ENCODE data around the gene TRMT1. TPM values are rescaled to one million over a fixed set of nuclear protein-coding genes. Genes with fewer than 3 reads are reported as not detected.
A peak's percentile ranks its signal among the peaks of the same experiment; 100 is the strongest.

TRMT1 gene
- total and polyA plus RNA-seq, 2 experiments from 2014 or later: 88.6 to 90.1 TPM

- TF ChIP-seq POLR2AphosphoS5 (IDR thresholded peaks at IDR 0.05; ENCODE audit: low read depth) (no peak), NANOG (IDR thresholded peaks at IDR 0.05; ENCODE audit: borderline replicate concordance) (no peak), ZNF331 (CRISPR knock-in tag; IDR thresholded peaks at IDR 0.05; ENCODE audit: low read depth) (no peak), CREB1 (CRISPR knock-in tag; IDR thresholded peaks at IDR 0.05; ENCODE audit: low read depth) (no peak), EZH2phosphoT487 (IDR thresholded peaks at IDR 0.05; ENCODE audit: unreplicated experiment) (no peak), EZH2 (IDR thresholded peaks at IDR 0.05; ENCODE audit: low read depth, unreplicated experiment) (no peak), STAT1 (IDR thresholded peaks at IDR 0.05; ENCODE audit: unreplicated experiment) (no peak), ZNF114 (CRISPR knock-in tag; IDR thresholded peaks at IDR 0.05) (no peak), JUNB (IDR thresholded peaks at IDR 0.05; ENCODE audit: unreplicated experiment) (no peak)
- TF ChIP-seq, protein P1, sequence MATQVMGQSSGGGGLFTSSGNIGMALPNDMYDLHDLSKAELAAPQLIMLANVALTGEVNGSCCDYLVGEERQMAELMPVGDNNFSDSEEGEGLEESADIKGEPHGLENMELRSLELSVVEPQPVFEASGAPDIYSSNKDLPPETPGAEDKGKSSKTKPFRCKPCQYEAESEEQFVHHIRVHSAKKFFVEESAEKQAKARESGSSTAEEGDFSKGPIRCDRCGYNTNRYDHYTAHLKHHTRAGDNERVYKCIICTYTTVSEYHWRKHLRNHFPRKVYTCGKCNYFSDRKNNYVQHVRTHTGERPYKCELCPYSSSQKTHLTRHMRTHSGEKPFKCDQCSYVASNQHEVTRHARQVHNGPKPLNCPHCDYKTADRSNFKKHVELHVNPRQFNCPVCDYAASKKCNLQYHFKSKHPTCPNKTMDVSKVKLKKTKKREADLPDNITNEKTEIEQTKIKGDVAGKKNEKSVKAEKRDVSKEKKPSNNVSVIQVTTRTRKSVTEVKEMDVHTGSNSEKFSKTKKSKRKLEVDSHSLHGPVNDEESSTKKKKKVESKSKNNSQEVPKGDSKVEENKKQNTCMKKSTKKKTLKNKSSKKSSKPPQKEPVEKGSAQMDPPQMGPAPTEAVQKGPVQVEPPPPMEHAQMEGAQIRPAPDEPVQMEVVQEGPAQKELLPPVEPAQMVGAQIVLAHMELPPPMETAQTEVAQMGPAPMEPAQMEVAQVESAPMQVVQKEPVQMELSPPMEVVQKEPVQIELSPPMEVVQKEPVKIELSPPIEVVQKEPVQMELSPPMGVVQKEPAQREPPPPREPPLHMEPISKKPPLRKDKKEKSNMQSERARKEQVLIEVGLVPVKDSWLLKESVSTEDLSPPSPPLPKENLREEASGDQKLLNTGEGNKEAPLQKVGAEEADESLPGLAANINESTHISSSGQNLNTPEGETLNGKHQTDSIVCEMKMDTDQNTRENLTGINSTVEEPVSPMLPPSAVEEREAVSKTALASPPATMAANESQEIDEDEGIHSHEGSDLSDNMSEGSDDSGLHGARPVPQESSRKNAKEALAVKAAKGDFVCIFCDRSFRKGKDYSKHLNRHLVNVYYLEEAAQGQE (IDR thresholded peaks at IDR 0.05; ENCODE audit: unreplicated experiment): no peak
- TF ChIP-seq, protein P2, sequence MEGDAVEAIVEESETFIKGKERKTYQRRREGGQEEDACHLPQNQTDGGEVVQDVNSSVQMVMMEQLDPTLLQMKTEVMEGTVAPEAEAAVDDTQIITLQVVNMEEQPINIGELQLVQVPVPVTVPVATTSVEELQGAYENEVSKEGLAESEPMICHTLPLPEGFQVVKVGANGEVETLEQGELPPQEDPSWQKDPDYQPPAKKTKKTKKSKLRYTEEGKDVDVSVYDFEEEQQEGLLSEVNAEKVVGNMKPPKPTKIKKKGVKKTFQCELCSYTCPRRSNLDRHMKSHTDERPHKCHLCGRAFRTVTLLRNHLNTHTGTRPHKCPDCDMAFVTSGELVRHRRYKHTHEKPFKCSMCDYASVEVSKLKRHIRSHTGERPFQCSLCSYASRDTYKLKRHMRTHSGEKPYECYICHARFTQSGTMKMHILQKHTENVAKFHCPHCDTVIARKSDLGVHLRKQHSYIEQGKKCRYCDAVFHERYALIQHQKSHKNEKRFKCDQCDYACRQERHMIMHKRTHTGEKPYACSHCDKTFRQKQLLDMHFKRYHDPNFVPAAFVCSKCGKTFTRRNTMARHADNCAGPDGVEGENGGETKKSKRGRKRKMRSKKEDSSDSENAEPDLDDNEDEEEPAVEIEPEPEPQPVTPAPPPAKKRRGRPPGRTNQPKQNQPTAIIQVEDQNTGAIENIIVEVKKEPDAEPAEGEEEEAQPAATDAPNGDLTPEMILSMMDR (conservative IDR thresholded peaks at IDR 0.05; ENCODE audit: low read depth in 2 of 2): no peak
- TF ChIP-seq, protein P3, sequence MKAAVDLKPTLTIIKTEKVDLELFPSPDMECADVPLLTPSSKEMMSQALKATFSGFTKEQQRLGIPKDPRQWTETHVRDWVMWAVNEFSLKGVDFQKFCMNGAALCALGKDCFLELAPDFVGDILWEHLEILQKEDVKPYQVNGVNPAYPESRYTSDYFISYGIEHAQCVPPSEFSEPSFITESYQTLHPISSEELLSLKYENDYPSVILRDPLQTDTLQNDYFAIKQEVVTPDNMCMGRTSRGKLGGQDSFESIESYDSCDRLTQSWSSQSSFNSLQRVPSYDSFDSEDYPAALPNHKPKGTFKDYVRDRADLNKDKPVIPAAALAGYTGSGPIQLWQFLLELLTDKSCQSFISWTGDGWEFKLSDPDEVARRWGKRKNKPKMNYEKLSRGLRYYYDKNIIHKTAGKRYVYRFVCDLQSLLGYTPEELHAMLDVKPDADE (IDR thresholded peaks at IDR 0.05): no peak
- TF ChIP-seq, protein P4, sequence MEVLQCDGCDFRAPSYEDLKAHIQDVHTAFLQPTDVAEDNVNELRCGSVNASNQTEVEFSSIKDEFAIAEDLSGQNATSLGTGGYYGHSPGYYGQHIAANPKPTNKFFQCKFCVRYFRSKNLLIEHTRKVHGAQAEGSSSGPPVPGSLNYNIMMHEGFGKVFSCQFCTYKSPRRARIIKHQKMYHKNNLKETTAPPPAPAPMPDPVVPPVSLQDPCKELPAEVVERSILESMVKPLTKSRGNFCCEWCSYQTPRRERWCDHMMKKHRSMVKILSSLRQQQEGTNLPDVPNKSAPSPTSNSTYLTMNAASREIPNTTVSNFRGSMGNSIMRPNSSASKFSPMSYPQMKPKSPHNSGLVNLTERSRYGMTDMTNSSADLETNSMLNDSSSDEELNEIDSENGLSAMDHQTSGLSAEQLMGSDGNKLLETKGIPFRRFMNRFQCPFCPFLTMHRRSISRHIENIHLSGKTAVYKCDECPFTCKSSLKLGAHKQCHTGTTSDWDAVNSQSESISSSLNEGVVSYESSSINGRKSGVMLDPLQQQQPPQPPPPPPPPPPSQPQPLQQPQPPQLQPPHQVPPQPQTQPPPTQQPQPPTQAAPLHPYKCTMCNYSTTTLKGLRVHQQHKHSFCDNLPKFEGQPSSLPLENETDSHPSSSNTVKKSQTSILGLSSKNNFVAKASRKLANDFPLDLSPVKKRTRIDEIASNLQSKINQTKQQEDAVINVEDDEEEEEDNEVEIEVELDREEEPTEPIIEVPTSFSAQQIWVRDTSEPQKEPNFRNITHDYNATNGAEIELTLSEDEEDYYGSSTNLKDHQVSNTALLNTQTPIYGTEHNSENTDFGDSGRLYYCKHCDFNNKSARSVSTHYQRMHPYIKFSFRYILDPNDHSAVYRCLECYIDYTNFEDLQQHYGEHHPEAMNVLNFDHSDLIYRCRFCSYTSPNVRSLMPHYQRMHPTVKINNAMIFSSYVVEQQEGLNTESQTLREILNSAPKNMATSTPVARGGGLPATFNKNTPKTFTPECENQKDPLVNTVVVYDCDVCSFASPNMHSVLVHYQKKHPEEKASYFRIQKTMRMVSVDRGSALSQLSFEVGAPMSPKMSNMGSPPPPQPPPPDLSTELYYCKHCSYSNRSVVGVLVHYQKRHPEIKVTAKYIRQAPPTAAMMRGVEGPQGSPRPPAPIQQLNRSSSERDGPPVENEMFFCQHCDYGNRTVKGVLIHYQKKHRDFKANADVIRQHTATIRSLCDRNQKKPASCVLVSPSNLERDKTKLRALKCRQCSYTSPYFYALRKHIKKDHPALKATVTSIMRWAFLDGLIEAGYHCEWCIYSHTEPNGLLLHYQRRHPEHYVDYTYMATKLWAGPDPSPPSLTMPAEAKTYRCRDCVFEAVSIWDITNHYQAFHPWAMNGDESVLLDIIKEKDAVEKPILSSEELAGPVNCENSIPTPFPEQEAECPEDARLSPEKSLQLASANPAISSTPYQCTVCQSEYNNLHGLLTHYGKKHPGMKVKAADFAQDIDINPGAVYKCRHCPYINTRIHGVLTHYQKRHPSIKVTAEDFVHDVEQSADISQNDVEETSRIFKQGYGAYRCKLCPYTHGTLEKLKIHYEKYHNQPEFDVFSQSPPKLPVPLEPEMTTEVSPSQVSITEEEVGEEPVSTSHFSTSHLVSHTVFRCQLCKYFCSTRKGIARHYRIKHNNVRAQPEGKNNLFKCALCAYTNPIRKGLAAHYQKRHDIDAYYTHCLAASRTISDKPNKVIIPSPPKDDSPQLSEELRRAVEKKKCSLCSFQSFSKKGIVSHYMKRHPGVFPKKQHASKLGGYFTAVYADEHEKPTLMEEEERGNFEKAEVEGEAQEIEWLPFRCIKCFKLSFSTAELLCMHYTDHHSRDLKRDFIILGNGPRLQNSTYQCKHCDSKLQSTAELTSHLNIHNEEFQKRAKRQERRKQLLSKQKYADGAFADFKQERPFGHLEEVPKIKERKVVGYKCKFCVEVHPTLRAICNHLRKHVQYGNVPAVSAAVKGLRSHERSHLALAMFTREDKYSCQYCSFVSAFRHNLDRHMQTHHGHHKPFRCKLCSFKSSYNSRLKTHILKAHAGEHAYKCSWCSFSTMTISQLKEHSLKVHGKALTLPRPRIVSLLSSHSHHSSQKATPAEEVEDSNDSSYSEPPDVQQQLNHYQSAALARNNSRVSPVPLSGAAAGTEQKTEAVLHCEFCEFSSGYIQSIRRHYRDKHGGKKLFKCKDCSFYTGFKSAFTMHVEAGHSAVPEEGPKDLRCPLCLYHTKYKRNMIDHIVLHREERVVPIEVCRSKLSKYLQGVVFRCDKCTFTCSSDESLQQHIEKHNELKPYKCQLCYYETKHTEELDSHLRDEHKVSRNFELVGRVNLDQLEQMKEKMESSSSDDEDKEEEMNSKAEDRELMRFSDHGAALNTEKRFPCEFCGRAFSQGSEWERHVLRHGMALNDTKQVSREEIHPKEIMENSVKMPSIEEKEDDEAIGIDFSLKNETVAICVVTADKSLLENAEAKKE (CRISPR knock-in tag; IDR thresholded peaks at IDR 0.05): no peak
- Histone ChIP-seq H3K9me2 (ENCODE audit: insufficient read depth) (no peaks in the 10 kb centered on the region), H3K27ac (ENCODE audit: low read depth) (peak overlapping the region; percentile 100), H2AFZ (no peak overlapping the region), H4K20me1 (replicated peaks; ENCODE audit: insufficient read depth) (peaks cover 8% of the 10 kb centered on the region), H3K79me2 (replicated peaks; ENCODE audit: insufficient read depth) (peaks cover 46% of the 10 kb centered on the region), H3K4me3 (peak overlapping the region; percentile 100), H3K4me2 (peak overlapping the region; percentile 99), H3K36me3 (ENCODE audit: insufficient read depth) (peaks cover 7% of the 10 kb centered on the region; the same call in 1 of the 2 replicates), H3F3A (replicated peaks; ENCODE audit: low read depth) (peaks cover 29% of the 10 kb centered on the region), H3K4me1 (ENCODE audit: insufficient read depth) (peaks cover 11% of the 10 kb centered on the region), H3K27me3 (ENCODE audit: insufficient read depth) (no peaks in the 10 kb centered on the region)
- peak overlapping the region; percentile 100 for H3K27ac Mint-ChIP-seq
- H3K36me3 Mint-ChIP-seq (ENCODE audit: low read depth): peaks cover 31% of the 10 kb centered on the region
- H3K27me3 Mint-ChIP-seq (ENCODE audit: insufficient read depth, low read depth, poor library complexity): peaks cover 56% of the 10 kb centered on the region
- H3K4me3 Mint-ChIP-seq: peak overlapping the region; percentile 99
- DNase-seq (ENCODE audit: low spot score) (peak; percentile 98), ATAC-seq (peak; percentile 9)
- H3K9me3 Mint-ChIP-seq: peaks cover 23% of the 10 kb centered on the region
- H3K4me1 Mint-ChIP-seq: peaks cover 23% of the 10 kb centered on the region
Observed at GRCh38 chr19:13152356-13152973, 35.9 kb upstream of the TRMT1 start.

All from GM23338 (cell line).